H9 (cell line): ENCODE data around the gene ZNF296. TPM values are rescaled to one million over a fixed set of nuclear protein-coding genes. Genes with fewer than 3 reads are reported as not detected.

ENCODE experiments used
- DNase-seq: peaks from one replicate; pipeline ENCODE4 v3.0.0-alpha.2; 2017
- H2AFZ ChIP-seq: one replicate; pipeline ENCODE4 v1.6.1; 2013; ENCODE audit warnings: mild to moderate bottlenecking, low read length, control low read depth, moderate library complexity
- H2AK5ac ChIP-seq: 2 replicates; pipeline ENCODE4 v1.6.1; 2013; ENCODE audit warnings: low read length, control low read depth, mixed read lengths; ENCODE audit not compliant: insufficient read length
- H2BK120ac ChIP-seq: one replicate; pipeline ENCODE4 v1.6.1; 2013; ENCODE audit warnings: low read depth, mild to moderate bottlenecking, low read length, control low read depth, inconsistent platforms; ENCODE audit not compliant: poor library complexity, severe bottlenecking
- H2BK12ac ChIP-seq: 2 replicates; pipeline ENCODE4 v1.6.1; 2013; ENCODE audit warnings: low read length, control low read depth, mixed read lengths, low read depth; ENCODE audit not compliant: insufficient read length
- H2BK15ac ChIP-seq: 2 replicates; pipeline ENCODE4 v1.6.1; 2013; ENCODE audit warnings: low read depth, low read length, control low read depth
- H2BK20ac ChIP-seq: one replicate; pipeline ENCODE4 v1.6.1; 2013; ENCODE audit warnings: low read depth, mild to moderate bottlenecking, low read length, control low read depth, inconsistent platforms; ENCODE audit not compliant: poor library complexity, severe bottlenecking
- H2BK5ac ChIP-seq: 2 replicates; pipeline ENCODE4 v1.6.1; 2013; ENCODE audit warnings: low read length, control low read depth, mixed read lengths; ENCODE audit not compliant: insufficient read length
- H3K14ac ChIP-seq: 2 replicates; pipeline ENCODE4 v1.6.1; 2013; ENCODE audit warnings: low read length, control low read depth; ENCODE audit not compliant: insufficient read depth
- H3K18ac ChIP-seq: 2 replicates; pipeline ENCODE4 v1.6.1; 2013; ENCODE audit warnings: low read depth, mild to moderate bottlenecking, mixed read lengths, low read length, control low read depth; ENCODE audit not compliant: insufficient read length
- H3K23ac ChIP-seq: 2 replicates; pipeline ENCODE4 v1.6.1; 2013; ENCODE audit warnings: low read length, control low read depth, mixed read lengths, low read depth; ENCODE audit not compliant: insufficient read length
- H3K23me2 ChIP-seq: 2 replicates; pipeline ENCODE4 v1.6.1; 2013; ENCODE audit warnings: low read depth, mild to moderate bottlenecking, mixed read lengths, low read length, control low read depth; ENCODE audit not compliant: insufficient read length, poor library complexity, severe bottlenecking
- H3K27ac ChIP-seq: 2 replicates; pipeline ENCODE4 v1.5.1; 2013; ENCODE audit warnings: low read length, control low read depth, mixed read lengths, low read depth; ENCODE audit not compliant: insufficient read length
- H3K27me3 ChIP-seq: 2 replicates; pipeline ENCODE4 v1.6.1; 2013; ENCODE audit warnings: low read length, control low read depth, inconsistent platforms; ENCODE audit not compliant: insufficient read depth
- H3K4ac ChIP-seq: 2 replicates; pipeline ENCODE4 v1.6.1; 2013; ENCODE audit warnings: low read depth, mild to moderate bottlenecking, control low read depth, inconsistent platforms, low read length, moderate library complexity
- H3K4me1 ChIP-seq: 2 replicates; pipeline ENCODE4 v1.6.1; 2013; ENCODE audit warnings: low read length, control low read depth, inconsistent platforms; ENCODE audit not compliant: insufficient read depth
- H3K4me2 ChIP-seq: 2 replicates; pipeline ENCODE4 v1.6.1; 2013; ENCODE audit warnings: low read length, control low read depth, mixed read lengths; ENCODE audit not compliant: insufficient read length, insufficient read depth
- H3K56ac ChIP-seq: 2 replicates; pipeline ENCODE4 v1.6.1; 2013; ENCODE audit warnings: low read depth, mild to moderate bottlenecking, mixed read lengths, low read length, control low read depth; ENCODE audit not compliant: insufficient read length
- H3K79me1 ChIP-seq: 2 replicates; pipeline ENCODE4 v1.6.1; 2013; ENCODE audit warnings: low read depth, mild to moderate bottlenecking, moderate library complexity, low read length, control low read depth, inconsistent platforms; ENCODE audit not compliant: insufficient read depth, poor library complexity, severe bottlenecking
- H3K79me2 ChIP-seq: 2 replicates; pipeline ENCODE4 v1.6.1; 2013; ENCODE audit warnings: low read length, control low read depth, inconsistent platforms; ENCODE audit not compliant: insufficient read depth
- H3K9ac ChIP-seq: 2 replicates; pipeline ENCODE4 v1.6.1; 2013; ENCODE audit warnings: low read length, control low read depth, mixed read lengths; ENCODE audit not compliant: insufficient read length; ENCODE audit errors: extremely low read depth
- H3K9me3 ChIP-seq: one replicate; pipeline ENCODE4 v1.6.1; 2013; ENCODE audit warnings: low read depth, low read length, inconsistent platforms; ENCODE audit not compliant: control insufficient read depth
- H3T11ph ChIP-seq: one replicate; pipeline ENCODE4 v1.6.1; 2013; ENCODE audit warnings: mild to moderate bottlenecking, low read length, control low read depth, inconsistent platforms
- H4K20me1 ChIP-seq: one replicate; pipeline ENCODE4 v1.6.1; 2013; ENCODE audit not compliant: control insufficient read depth, insufficient read length, insufficient read depth
- H4K5ac ChIP-seq: 2 replicates; pipeline ENCODE4 v1.6.1; 2013; ENCODE audit warnings: low read depth, mild to moderate bottlenecking, mixed read lengths, low read length, control low read depth; ENCODE audit not compliant: insufficient read length
- H4K8ac ChIP-seq: replicated peaks from 2 replicates; pipeline ENCODE4 v1.6.1; 2013; ENCODE audit warnings: low read length, control low read depth, mixed read lengths, low read depth; ENCODE audit not compliant: insufficient read length
- H4K91ac ChIP-seq: 2 replicates; pipeline ENCODE4 v1.6.1; 2013; ENCODE audit warnings: low read depth, mild to moderate bottlenecking, moderate library complexity, mixed read lengths, low read length, control low read depth; ENCODE audit not compliant: insufficient read length
- H3K27ac Mint-ChIP-seq, 3 experiments: 2 replicates in 2 of 3; 3 replicates in 1 of 3; pipeline ENCODE4 v1.8.0; 2020 to 2021; ENCODE audit warnings: mixed read lengths in 3 of 3, mild to moderate bottlenecking in 1 of 3, moderate library complexity in 1 of 3
- H3K27me3 Mint-ChIP-seq: 2 replicates; pipeline ENCODE4 v1.8.0; 2021; ENCODE audit warnings: low read depth, mild to moderate bottlenecking, moderate library complexity, mixed read lengths
- H3K36me3 Mint-ChIP-seq, 3 experiments: 2 replicates in 2 of 3; 3 replicates in 1 of 3; pipeline ENCODE4 v1.8.0; 2020 to 2021; ENCODE audit warnings: low read depth in 3 of 3, mixed read lengths in 3 of 3; ENCODE audit not compliant: insufficient read depth in 1 of 3
- H3K4me1 Mint-ChIP-seq, 2 experiments: 2 replicates each; pipeline ENCODE4 v1.8.0; 2020; ENCODE audit warnings: mixed read lengths in 2 of 2
- H3K4me3 Mint-ChIP-seq, 2 experiments: 2 replicates in 1 of 2; 3 replicates in 1 of 2; pipeline ENCODE4 v1.8.0; 2020 to 2021; ENCODE audit warnings: mild to moderate bottlenecking in 2 of 2, mixed read lengths in 2 of 2, moderate library complexity in 1 of 2
- H3K9me3 Mint-ChIP-seq, 2 experiments: 2 replicates in 1 of 2; 3 replicates in 1 of 2; pipeline ENCODE4 v1.8.0; 2020; ENCODE audit warnings: mild to moderate bottlenecking in 2 of 2, mixed read lengths in 2 of 2, moderate library complexity in 1 of 2
- WGBS: extraction: QIAGEN DNeasy Blood & Tissue Kit; methylation state at CpG from one replicate; pipeline ENCODE4 v1.1.7; 2013; ENCODE audit warnings: missing lambda C conversion rate, low lambda C conversion rate, mixed read lengths; ENCODE audit not compliant: insufficient read length; ENCODE audit errors: extremely low coverage; 5-methylcytosine and 5-hydroxymethylcytosine counted together
- total RNA-seq: library from RNA; stranded (reverse); gene quantifications from 2 replicates; pipeline ENCODE4 v1.2.1, GENCODE V29; 2021
- TF ChIP-seq, protein P1 (sequence below): fragments of 200-600 bp; sonication (generic); conservative IDR thresholded peaks from 3 replicates; pipeline ENCODE4 v1.8.0; 2021; ENCODE audit warnings: antibody characterized with exemption, mild to moderate bottlenecking

ZNF296 gene
- total RNA-seq, 1 experiment from 2014 or later = 14.8 TPM

- Histone ChIP-seq H2BK120ac (no peak overlapping the region), H4K20me1 (no peaks in the 10 kb centered on the region), H3T11ph (no peak overlapping the region), H3K4me1 (no peaks in the 10 kb centered on the region), H3K27ac (no peak overlapping the region), H3K14ac (no peak overlapping the region; the same call in 1 of the 2 replicates), H3K9ac (no peak overlapping the region), H4K8ac (no peak overlapping the region), H3K9me3 (no peaks in the 10 kb centered on the region), H4K91ac (no peak overlapping the region), H3K56ac (no peak overlapping the region), H4K5ac (no peak overlapping the region), H3K4ac (no peak overlapping the region), H3K23ac (no peak overlapping the region), H2AK5ac (no peak overlapping the region), H3K79me1 (no peaks in the 10 kb centered on the region), H3K4me2 (no peak overlapping the region), H3K27me3 (no peaks in the 10 kb centered on the region), H2BK5ac (no peak overlapping the region), H3K79me2 (no peaks in the 10 kb centered on the region), H2AFZ (no peak overlapping the region), H2BK20ac (no peak overlapping the region), H2BK15ac (no peak overlapping the region), H2BK12ac (no peak overlapping the region), H3K18ac (no peak overlapping the region), H3K23me2 (no peaks in the 10 kb centered on the region)
- Mint-ChIP-seq H3K27me3 (no peaks in the 10 kb centered on the region), H3K9me3 (no peaks in the 10 kb centered on the region; a peak in 2 of 5 replicates), H3K27ac (no peak overlapping the region), H3K4me1 (no peaks in the 10 kb centered on the region), H3K36me3 (peaks cover 5 to 41% (median 29%) of the 10 kb centered on the region in 3 experiments; a peak in 6 of 7 replicates), H3K4me3 (no peak overlapping the region)
- no peak for DNase-seq
- TF ChIP-seq, protein P1, sequence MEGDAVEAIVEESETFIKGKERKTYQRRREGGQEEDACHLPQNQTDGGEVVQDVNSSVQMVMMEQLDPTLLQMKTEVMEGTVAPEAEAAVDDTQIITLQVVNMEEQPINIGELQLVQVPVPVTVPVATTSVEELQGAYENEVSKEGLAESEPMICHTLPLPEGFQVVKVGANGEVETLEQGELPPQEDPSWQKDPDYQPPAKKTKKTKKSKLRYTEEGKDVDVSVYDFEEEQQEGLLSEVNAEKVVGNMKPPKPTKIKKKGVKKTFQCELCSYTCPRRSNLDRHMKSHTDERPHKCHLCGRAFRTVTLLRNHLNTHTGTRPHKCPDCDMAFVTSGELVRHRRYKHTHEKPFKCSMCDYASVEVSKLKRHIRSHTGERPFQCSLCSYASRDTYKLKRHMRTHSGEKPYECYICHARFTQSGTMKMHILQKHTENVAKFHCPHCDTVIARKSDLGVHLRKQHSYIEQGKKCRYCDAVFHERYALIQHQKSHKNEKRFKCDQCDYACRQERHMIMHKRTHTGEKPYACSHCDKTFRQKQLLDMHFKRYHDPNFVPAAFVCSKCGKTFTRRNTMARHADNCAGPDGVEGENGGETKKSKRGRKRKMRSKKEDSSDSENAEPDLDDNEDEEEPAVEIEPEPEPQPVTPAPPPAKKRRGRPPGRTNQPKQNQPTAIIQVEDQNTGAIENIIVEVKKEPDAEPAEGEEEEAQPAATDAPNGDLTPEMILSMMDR = no peak
- no CpG with 5 or more reads among the region's 18 CpGs for WGBS
Measured at GRCh38 chr19:45032421-45032820, 43.9 kb downstream of the ZNF296 start.
